OCI-LY1 (cell line): ENCODE measurements around the gene MYLK4.

ENCODE experiments used
- H2AFZ ChIP-seq: fragments of 200-600 bp; sonication (generic), shearing (Covaris generic); 2 replicates; pipeline ENCODE4 v1.6.0; 2014; ENCODE audit warnings: antibody characterized with exemption, mild to moderate bottlenecking, low read length
- H3F3A ChIP-seq: fragments of 200-600 bp; sonication (generic), shearing (Covaris generic); 2 replicates; pipeline ENCODE4 v1.6.0; 2014; ENCODE audit warnings: mild to moderate bottlenecking, antibody characterized with exemption, low read length, moderate library complexity; ENCODE audit not compliant: insufficient read depth
- H3K27ac ChIP-seq: fragments of 200-600 bp; sonication (generic); 2 replicates; pipeline ENCODE4 v1.5.1; 2014; ENCODE audit warnings: low read length, mixed run types, mild to moderate bottlenecking, low read depth; ENCODE audit not compliant: poor library complexity, severe bottlenecking
- H3K27me3 ChIP-seq: fragments of 200-600 bp; sonication (generic); 2 replicates; pipeline ENCODE4 v1.6.0; 2014; ENCODE audit warnings: antibody characterized with exemption, mild to moderate bottlenecking, low read length, moderate library complexity; ENCODE audit not compliant: insufficient read depth
- H3K36me3 ChIP-seq: fragments of 200-600 bp; sonication (generic); 2 replicates; pipeline ENCODE4 v1.6.1; 2014; ENCODE audit warnings: mild to moderate bottlenecking, antibody characterized with exemption, low read length, moderate library complexity, mixed read lengths; ENCODE audit not compliant: insufficient read depth
- H3K4me1 ChIP-seq: fragments of 200-600 bp; sonication (generic); 2 replicates; pipeline ENCODE4 v1.5.1; 2014; ENCODE audit warnings: mild to moderate bottlenecking, low read length, moderate library complexity; ENCODE audit not compliant: insufficient read depth, severe bottlenecking
- H3K4me2 ChIP-seq: fragments of 200-600 bp; sonication (generic), shearing (Covaris generic); 2 replicates; pipeline ENCODE4 v1.6.1; 2014; ENCODE audit warnings: low read length
- H3K4me3 ChIP-seq: fragments of 200-600 bp; sonication (generic); 2 replicates; pipeline ENCODE4 v1.5.1; 2014; ENCODE audit warnings: low read length, low read depth, mild to moderate bottlenecking, mixed read lengths; ENCODE audit not compliant: poor library complexity, severe bottlenecking
- H3K79me2 ChIP-seq: fragments of 200-600 bp; shearing (Covaris generic); 2 replicates; pipeline ENCODE4 v1.6.1; 2016; ENCODE audit warnings: mixed run types, low read length, mixed read lengths; ENCODE audit not compliant: insufficient read depth
- H3K9ac ChIP-seq: fragments of 200-600 bp; sonication (generic), shearing (Covaris generic); 2 replicates; pipeline ENCODE4 v1.6.1; 2014; ENCODE audit warnings: mild to moderate bottlenecking, low read length, mixed read lengths
- H3K9me2 ChIP-seq: fragments of 200-600 bp; sonication (generic), shearing (Covaris generic); 2 replicates; pipeline ENCODE4 v1.6.1; 2014; ENCODE audit warnings: low read depth, mild to moderate bottlenecking, low read length, mixed read lengths
- H3K9me3 ChIP-seq: fragments of 200-600 bp; shearing (Covaris generic); 2 replicates; pipeline ENCODE4 v1.6.1; 2014; ENCODE audit warnings: low read length, mixed read lengths
- H4K20me1 ChIP-seq: fragments of 200-600 bp; sonication (generic), shearing (Covaris generic); 2 replicates; pipeline ENCODE4 v1.6.0; 2016; ENCODE audit warnings: mild to moderate bottlenecking, low read length; ENCODE audit not compliant: insufficient read depth
- EZH2 ChIP-seq: fragments of 200-600 bp; sonication (generic), shearing (Covaris generic); IDR thresholded peaks from 2 replicates; pipeline ENCODE4 v1.8.0; 2017; ENCODE audit warnings: borderline replicate concordance, mixed run types, mild to moderate bottlenecking, antibody characterized with exemption, low read length, moderate library complexity, mixed read lengths
- TF ChIP-seq, protein P1 (sequence below): fragments of 200-600 bp; sonication (generic), shearing (Covaris generic); IDR thresholded peaks from 2 replicates; pipeline ENCODE4 v1.5.1; 2017; ENCODE audit warnings: mild to moderate bottlenecking, antibody characterized with exemption, low read length, moderate library complexity, mixed read lengths

MYLK4 gene

DNA sequence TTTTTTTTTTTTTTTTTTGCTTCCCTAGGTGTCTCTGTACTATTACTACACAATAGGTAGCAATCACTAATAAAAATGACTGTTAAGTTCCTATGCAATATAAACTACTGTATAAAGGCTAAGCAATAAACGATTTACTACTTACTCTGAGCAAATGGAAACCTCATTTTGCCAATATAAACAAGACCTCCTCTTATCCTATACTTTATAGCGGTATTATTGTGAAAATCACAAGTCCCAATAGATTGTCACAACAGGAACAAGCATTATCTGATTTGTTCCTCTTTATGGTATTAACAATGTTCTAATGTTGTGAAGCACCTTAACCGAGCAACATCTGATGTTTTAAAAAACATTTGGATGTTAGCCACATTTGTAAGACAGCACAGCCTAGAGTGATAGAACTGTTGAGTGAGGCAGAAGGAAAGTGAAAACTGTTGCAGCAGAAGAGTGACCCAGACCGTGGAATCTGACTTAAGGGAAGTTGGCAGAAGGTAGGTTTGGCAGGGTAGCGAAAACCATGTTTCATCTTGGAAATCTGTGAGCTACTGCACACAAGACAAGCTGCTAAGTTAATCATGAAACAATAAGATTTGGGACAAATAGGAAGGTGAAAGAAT, 94.2 kb downstream of the MYLK4 start:
- no peaks in the 10 kb centered on the region for H3K27me3 ChIP-seq
- no peaks in the 10 kb centered on the region for H3K79me2 ChIP-seq
- no peak overlapping the region for H3K27ac ChIP-seq
- TF ChIP-seq EZH2: no peak
- TF ChIP-seq, protein P1, sequence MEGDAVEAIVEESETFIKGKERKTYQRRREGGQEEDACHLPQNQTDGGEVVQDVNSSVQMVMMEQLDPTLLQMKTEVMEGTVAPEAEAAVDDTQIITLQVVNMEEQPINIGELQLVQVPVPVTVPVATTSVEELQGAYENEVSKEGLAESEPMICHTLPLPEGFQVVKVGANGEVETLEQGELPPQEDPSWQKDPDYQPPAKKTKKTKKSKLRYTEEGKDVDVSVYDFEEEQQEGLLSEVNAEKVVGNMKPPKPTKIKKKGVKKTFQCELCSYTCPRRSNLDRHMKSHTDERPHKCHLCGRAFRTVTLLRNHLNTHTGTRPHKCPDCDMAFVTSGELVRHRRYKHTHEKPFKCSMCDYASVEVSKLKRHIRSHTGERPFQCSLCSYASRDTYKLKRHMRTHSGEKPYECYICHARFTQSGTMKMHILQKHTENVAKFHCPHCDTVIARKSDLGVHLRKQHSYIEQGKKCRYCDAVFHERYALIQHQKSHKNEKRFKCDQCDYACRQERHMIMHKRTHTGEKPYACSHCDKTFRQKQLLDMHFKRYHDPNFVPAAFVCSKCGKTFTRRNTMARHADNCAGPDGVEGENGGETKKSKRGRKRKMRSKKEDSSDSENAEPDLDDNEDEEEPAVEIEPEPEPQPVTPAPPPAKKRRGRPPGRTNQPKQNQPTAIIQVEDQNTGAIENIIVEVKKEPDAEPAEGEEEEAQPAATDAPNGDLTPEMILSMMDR: no peak
- no peak overlapping the region for H3K4me2 ChIP-seq
- no peak overlapping the region for H2AFZ ChIP-seq
- no peak overlapping the region for H3K4me3 ChIP-seq
- no peaks in the 10 kb centered on the region for H3F3A ChIP-seq
- no peaks in the 10 kb centered on the region for H3K9me2 ChIP-seq
- no peaks in the 10 kb centered on the region for H3K4me1 ChIP-seq
- H3K9me3 ChIP-seq: no peaks in the 10 kb centered on the region
- no peaks in the 10 kb centered on the region for H4K20me1 ChIP-seq
- no peaks in the 10 kb centered on the region for H3K36me3 ChIP-seq
- no peak overlapping the region for H3K9ac ChIP-seq

DNA sequence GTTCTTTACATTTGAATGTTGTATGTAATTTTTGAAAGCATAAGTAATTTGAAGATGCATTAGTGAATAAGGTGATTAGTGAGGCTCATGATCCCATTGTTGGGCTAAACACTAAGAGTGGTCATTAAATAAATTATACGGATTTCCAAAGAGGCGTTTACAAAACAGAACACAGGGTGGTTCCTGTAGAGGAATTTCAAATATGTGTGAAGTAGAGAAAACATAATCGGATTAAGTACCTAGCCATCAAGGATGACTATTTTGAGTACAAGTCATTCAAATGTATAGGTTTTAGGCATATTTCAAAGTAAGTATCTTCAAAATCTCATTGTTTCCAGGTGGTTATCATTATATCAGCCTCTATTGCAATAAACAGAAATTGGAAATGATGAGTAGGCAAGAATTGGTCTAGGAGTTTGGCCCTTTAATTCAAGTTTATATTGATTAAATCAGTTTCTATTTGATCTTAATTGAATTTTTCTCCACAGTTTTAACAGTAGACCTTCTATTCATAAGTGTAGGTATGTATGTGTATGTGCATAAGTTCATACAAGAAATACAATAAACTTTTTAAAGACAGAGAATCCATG, 94.8 kb downstream of the MYLK4 start:
- H3K9me3 ChIP-seq: no peaks in the 10 kb centered on the region
- no peaks in the 10 kb centered on the region for H3K9me2 ChIP-seq
- no peak overlapping the region for H3K4me3 ChIP-seq
- no peaks in the 10 kb centered on the region for H4K20me1 ChIP-seq
- H3K79me2 ChIP-seq: no peaks in the 10 kb centered on the region
- H3F3A ChIP-seq: no peaks in the 10 kb centered on the region
- H3K36me3 ChIP-seq: no peaks in the 10 kb centered on the region
- H3K9ac ChIP-seq: no peak overlapping the region
- no peak overlapping the region for H2AFZ ChIP-seq
- H3K27me3 ChIP-seq: no peaks in the 10 kb centered on the region
- H3K4me2 ChIP-seq: no peak overlapping the region
- no peak overlapping the region for H3K27ac ChIP-seq
- TF ChIP-seq, protein P1: no peak
- no peak for TF ChIP-seq EZH2
- H3K4me1 ChIP-seq: no peaks in the 10 kb centered on the region

DNA sequence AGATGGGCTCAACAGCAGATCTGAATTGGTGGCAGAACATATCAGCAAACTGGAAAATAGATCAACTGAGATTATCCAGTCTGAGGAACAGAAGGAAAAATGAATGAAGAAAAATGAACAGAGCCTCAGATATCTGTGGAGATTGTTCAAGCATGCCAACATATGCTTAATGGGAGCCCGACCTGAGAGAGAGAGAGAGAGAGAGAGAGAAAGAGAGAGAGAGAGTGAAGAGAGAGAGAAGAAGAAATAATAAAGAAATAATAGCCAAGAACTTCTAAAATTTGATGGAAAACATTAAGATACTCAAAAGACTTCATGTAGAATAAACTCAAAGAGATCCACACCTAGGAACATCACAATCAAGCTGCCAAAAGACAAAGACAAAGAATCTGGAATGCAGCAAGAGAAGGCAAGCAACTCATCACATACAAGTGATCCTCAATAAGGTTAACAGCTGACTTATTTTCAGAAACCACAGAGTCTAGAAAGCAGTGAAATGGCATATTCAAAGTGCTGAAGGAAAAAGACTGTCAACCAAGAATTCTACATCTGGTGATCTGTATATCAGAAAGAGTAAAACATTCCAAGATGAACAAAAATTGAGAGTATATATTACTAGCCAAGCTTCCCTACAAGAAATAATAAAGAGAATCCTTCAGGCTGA, 97.2 kb downstream of the MYLK4 start:
- no peaks in the 10 kb centered on the region for H4K20me1 ChIP-seq
- no peaks in the 10 kb centered on the region for H3K36me3 ChIP-seq
- no peak overlapping the region for H2AFZ ChIP-seq
- no peaks in the 10 kb centered on the region for H3K27me3 ChIP-seq
- H3F3A ChIP-seq: no peaks in the 10 kb centered on the region
- no peak overlapping the region for H3K4me3 ChIP-seq
- H3K27ac ChIP-seq: no peak overlapping the region
- no peak overlapping the region for H3K4me2 ChIP-seq
- TF ChIP-seq EZH2: no peak
- TF ChIP-seq, protein P1: no peak
- no peaks in the 10 kb centered on the region for H3K9me2 ChIP-seq
- H3K79me2 ChIP-seq: no peaks in the 10 kb centered on the region
- H3K9ac ChIP-seq: no peak overlapping the region
- H3K9me3 ChIP-seq: no peaks in the 10 kb centered on the region
- no peaks in the 10 kb centered on the region for H3K4me1 ChIP-seq
